ENCODE data around the gene PSMB11.

GRCh38 chr14:23054000-23054811 lies 12.2 kb downstream of the PSMB11 start:
- TF ChIP-seq, protein P1, sequence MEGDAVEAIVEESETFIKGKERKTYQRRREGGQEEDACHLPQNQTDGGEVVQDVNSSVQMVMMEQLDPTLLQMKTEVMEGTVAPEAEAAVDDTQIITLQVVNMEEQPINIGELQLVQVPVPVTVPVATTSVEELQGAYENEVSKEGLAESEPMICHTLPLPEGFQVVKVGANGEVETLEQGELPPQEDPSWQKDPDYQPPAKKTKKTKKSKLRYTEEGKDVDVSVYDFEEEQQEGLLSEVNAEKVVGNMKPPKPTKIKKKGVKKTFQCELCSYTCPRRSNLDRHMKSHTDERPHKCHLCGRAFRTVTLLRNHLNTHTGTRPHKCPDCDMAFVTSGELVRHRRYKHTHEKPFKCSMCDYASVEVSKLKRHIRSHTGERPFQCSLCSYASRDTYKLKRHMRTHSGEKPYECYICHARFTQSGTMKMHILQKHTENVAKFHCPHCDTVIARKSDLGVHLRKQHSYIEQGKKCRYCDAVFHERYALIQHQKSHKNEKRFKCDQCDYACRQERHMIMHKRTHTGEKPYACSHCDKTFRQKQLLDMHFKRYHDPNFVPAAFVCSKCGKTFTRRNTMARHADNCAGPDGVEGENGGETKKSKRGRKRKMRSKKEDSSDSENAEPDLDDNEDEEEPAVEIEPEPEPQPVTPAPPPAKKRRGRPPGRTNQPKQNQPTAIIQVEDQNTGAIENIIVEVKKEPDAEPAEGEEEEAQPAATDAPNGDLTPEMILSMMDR (IDR thresholded peaks at IDR 0.05; ENCODE audit: extremely low read depth in 1 of 2, insufficient read depth in 1 of 2, low read depth in 1 of 2, low read length in 2 of 2): peak; percentile 24 to 48
- TF ChIP-seq GATA2 (IDR thresholded peaks at IDR 0.05; ENCODE audit: insufficient read depth, insufficient read length, low read depth, low read length): no peak
